ENCODE data around the gene JAK1.
"Not testable (repeated sequence)": the region's sequence is repeated elsewhere in the genome, so short reads cannot be mapped to it uniquely, and the experiment has no call there.

The JAK1 gene

DNA sequence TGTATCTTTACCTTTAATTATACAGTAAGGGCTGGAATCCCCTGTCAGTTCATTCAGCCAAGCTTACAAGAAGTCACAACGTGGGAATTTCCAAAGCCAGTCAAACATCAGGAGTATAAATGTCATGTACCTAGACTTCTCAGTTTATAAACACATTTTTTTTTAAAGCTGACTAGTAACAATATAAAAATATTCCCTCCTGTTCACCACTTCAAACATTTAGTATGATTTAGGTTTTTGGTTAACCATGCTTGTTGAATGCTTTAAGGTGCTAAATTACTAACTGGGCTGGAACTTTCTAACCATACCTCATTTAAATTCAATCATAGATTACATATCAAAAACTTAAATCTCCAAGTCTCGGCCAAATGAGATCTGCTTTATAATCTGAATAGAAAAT lies 44.0 kb downstream of the JAK1 start:
- peak; percentile 15 for DNase-seq (ENCODE audit: low read depth, low spot score)

DNA sequence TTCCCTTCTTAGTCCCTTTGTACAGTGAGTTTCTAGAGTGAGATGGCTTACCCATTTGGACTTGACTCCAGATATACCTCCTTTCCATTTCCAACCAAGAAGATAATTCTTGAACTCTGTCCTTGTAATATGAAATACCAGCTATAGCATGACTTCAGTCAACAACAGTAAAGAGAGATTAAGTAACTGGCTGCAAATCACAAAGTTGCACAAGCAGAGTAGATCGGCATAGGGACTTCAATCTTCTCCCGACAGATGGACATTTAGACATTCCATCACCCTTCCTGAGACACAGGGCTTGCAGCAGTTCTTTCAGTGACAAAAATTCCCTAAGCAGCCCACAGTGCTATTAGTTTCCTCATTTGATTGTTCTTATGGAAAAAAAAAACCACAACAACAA lies 44.6 kb downstream of the JAK1 start:
- DNase-seq (ENCODE audit: low read depth, low spot score), result no peak

DNA sequence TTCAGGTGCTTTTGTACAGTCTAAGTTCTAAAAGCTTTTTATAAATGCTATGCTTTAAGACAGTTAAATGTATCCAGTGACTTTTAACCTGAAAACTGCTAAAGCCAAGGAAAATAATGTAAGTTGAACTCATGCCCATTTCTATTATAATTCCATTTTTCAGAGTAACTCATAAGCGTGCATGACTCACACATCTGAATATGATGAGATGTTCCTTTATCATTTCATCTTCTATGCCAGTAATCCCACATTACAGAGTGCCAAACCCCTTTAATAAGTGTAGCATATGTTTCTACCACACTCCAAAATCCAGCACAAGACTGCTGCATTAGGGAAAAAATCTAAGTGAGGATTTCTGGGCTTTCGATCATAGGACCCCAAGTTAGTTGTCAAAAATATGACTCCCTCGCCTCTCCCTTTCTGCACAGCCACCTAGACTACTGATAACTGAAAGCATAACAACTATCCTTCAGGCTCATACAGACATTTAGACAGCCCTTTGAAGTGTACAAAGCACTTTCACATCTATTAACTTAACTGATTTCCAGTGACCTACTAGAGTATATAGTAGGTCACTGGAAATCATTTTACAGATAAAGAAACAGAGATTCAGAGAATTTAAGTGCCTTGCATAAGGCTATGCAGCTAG lies 45.3 kb downstream of the JAK1 start:
- DNase-seq (ENCODE audit: low read depth, low spot score), result no peak

DNA sequence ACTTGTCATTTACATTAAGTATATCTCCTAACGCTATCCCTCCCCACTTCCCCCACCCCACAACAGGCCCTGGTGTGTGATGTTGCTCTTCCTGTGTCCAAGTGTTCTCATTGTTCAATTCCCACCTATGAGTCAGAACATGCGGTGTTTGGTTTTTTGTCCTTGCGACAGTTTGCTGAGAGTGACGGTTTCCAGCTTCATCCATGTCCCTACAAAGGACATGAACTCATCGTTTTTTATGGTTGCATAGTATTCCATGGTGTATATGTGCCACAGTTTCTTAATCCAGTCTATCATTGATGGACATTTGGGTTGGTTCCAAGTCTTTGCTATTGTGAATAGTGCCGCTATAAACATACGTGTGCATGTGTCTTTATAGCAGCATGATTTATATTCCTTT lies 47.2 kb downstream of the JAK1 start:
- not testable (repeated sequence) for DNase-seq (ENCODE audit: low read depth, low spot score)

DNA sequence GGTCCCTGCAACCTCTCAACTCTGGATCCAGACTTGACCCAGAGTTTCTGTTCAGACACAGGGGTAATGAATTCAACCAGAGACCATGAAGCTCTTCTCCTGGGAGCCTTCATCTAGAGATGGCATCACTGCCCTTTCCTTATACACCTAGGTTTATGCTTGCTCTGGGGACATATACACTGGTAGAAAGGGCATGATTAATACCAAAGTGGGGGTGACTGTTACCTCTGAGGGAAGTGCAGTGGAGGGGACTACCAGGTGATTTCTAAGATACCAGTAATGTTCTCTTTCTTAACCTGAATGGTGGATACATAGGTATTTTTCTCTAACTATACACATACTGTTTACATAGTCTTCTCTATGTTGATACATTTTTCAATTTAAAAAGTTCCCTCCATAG lies 48.4 kb downstream of the JAK1 start:
- no peak for DNase-seq (ENCODE audit: low read depth, low spot score)

DNA sequence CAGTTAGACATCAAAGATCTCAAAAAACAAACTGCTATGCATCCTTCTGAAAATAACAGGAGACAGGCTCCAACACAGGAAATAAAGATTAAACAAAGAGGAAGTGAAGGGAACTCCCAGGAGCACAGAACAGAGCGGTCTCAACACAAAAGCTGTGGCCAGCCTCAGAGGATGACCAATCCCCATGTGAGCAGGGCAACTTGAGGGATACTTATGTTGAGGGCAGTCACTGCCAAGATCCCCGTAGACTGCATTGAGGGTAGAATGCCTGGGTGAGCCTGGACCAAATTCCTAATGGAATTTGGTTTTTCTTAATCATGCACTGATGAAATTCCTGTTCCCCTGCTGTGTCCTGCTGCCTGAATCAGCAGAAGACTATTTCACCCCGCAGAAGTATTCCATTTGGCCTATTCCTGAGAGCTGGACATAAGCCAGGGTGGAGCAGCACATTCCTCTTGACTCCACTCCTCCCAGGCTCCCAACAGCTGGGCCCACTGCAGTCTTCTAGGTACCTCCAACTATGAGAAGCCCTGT lies 49.0 kb downstream of the JAK1 start:
- DNase-seq (ENCODE audit: low read depth, low spot score), result peak; percentile 96

DNA sequence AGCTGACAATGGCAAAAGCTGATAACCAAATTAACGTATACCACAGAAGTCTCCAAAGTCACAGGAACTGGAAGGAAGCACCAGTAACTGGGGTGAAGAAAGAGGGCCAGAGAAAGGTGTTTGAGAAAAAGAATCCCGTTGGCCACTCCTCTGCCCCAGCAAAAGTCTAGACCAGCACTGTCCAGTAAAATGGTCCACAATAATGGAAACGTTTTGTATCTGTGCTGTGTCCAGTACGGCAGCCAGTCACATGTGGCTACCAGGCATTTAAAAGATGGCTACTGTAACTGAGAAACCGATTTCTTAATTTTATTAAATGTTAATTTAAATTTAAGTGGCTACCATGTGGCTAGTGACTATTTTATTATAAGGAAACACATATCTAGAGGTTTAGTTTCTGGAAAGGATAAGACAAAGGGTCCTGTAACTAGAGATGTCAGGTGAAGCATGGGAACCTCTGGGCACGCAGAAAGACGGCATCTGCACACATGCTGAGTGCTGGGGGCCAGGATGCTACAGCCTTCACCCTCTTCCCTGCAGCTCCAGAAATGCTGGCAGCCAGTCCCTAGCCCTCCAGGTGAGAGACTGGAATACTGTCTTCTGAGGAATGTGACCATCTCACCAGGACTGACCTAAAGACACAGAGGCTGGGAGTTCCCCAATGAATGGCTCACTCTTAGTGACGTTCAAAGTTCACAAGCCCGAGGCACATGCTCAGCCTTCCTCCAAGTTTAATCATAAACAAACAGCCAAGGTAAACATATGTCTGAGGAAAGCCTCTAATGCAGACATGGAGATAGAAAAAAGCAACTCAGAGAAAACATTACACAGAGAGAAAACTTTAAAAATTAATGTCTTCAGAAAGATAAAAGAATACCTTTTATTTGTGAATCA lies 50.7 kb downstream of the JAK1 start:
- peak; percentile 73 for DNase-seq (ENCODE audit: low read depth, low spot score)

DNA sequence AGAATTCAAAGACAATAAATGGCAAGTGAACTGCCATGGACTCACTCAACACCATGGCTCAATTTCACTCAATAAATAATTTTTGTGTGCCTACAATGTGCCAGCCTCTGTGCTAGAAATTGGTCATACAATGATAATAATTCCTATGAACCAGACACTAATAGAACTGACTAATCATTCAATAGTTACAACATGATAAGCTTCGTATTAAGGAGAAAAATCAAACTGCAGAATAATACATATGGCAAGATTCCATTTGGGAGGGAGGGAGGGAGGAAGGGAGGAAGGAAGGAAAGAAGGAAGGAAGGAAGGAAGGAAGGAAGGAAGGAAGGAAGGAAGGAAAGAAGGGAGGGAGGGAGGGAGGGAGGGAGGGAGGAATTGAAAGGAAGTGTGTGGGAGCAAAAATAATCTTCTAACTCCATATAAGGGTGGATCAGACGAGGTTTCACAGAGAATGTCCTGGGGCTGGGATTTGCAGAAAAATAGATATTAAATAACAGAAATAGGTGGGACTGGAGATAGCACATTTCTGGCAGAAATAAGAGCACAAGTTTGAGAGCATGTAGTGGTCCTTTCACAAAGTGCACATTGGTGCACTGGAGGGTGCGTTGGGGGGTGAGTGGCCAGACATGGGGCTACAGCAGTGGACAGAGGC lies 52.9 kb downstream of the JAK1 start:
- DNase-seq (ENCODE audit: low read depth, low spot score), result no peak

DNA sequence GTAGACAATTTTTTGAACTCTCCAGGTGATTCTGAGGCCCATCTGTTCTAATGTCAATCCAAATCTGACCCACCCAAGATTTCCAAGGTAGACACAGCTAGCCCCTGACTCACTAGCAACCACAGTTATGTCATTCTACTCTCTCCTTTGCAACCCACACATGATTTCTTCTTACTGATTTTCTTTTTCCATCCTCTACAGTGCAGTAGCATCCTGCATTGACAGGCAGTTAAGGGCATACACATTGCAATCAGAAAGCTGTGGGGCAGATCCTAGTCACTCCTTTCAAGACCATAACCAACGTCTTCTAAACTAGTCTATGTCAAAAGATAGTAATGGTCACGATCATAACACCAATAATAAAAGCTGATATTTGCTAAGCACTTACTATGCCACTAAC lies 54.2 kb downstream of the JAK1 start:
- no peak for DNase-seq (ENCODE audit: low read depth, low spot score)

DNA sequence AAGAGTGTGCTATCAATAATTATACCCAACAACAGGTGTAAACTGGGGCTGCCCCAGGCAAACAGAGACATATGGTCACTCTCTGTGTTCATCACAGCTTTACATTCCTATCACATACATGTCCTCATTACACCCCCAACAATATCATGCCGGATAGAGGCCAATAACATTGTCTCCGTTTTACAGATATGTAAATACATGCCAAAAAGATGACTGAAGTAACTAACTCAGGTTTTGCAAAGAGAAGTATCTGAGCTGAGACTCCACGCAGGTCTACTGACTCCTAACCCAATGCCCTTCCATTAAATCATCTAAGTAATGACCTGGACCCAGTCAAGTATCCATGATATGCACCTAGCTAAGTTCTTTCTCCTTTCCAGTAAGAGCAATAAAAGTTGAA lies 55.0 kb downstream of the JAK1 start:
- no peak for DNase-seq (ENCODE audit: low read depth, low spot score)

DNA sequence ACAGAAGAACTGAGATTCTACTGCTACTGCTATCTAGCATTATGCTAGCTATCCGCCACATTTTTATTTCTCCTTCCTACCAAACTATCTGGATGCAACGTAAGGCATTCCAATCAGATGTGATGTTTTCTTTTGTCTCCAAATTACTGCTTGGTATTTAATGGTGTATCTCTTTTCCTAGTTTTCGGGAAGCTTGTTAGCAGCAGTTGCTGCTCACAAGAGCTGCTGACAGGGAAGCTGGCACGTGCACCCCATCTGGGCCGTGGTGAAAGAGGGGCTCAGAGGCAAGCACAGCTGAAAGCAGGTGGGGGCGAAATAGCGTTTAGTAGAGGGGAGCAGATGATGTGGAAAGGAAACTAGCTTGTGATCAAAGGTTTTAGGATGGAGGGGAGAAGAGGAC lies 57.3 kb downstream of the JAK1 start:
- DNase-seq (ENCODE audit: low read depth, low spot score), result no peak

DNA sequence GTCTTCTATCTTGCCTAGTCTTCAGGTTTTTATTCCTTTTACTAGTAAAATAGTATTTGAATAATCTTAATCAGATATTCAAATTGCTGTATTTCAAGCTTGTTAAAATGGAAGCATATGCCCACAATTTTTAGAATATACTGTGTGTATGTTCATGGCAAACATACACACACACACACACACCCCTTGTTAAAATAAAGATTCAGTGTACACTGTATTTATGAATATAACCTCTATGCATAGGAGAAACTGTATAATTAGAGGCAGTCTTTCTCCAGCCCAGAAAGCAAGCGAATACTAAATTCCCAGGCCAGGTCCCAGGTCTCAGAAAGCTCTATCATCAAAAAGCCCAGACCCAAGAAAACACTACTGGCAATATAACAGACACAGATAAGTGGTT lies 57.8 kb downstream of the JAK1 start:
- no peak for DNase-seq (ENCODE audit: low read depth, low spot score)

DNA sequence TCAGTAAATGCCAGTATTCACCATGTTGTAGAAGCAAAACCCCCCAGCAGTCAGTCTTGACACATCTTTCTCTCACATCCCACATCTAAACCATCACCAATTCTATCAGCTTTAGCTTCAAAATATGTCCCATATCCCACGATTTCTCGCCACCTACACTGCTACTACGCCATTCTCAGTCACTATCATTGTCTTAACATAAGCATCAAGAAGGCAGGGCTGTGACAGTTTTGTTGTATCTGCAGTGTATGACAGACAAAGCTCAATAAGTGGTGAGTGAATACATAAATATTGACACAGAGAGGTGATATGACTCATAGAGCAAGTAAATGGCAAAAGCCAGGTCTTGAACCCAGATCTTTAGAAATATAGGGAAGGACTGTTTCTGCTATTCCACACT lies 59.9 kb downstream of the JAK1 start:
- no peak for DNase-seq (ENCODE audit: low read depth, low spot score)

DNA sequence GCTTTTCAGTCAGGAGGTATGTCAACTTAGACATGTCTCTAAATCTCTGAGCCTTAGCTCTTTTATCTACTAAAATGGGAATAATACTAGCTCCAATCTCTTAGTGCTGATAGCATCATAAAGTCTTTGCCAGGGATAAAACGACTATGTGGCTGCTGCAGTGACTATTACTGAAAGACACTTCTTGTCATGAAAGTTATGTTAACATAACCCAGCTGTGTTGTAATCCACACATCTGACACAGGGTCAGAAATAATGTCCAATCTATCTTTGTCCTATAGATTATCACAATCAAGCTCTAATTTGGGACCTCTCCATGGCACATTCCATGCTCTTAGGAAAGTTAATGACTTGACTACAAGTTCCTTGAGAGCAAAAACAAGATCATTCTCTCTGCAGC lies 62.8 kb downstream of the JAK1 start:
- DNase-seq (ENCODE audit: low read depth, low spot score), result no peak

DNA sequence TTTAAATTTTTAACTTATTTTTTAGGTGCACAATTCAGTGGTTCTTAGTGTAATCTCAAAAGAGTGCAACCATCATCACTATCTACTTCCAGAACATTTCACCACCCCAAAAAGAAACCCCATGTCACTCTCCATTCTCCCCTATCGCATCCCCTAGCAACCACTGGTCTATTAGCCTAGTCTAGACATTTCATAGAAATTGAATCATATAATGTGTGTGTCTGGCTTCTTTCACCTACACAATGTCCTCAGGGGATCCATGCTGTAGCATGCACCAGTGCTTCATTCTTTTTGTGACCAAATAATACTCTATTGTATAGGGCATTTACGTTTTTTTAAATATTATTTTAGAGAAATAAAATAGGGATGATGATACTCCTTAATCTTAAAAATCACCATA lies 64.7 kb downstream of the JAK1 start:
- DNase-seq (ENCODE audit: low read depth, low spot score), result no peak

DNA sequence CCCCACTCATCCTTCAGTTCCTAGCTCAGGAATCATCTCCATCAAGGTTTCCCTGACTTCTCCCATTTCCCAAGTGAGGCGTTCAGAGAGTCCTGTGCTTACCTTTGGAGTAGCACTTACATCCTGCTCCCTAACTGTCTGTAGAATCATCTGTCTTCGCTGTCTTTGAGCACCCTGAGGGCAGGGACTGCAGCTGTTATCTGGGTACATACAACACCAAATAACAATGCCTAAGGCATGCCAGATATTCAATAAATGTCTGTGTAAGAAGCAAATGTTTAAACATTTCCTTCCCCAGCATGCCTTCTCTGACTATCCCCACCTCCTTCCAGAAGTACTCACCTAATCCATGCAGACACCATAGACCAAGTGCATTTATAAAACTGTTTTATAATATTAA lies 65.4 kb downstream of the JAK1 start:
- DNase-seq (ENCODE audit: low read depth, low spot score), result no peak

DNA sequence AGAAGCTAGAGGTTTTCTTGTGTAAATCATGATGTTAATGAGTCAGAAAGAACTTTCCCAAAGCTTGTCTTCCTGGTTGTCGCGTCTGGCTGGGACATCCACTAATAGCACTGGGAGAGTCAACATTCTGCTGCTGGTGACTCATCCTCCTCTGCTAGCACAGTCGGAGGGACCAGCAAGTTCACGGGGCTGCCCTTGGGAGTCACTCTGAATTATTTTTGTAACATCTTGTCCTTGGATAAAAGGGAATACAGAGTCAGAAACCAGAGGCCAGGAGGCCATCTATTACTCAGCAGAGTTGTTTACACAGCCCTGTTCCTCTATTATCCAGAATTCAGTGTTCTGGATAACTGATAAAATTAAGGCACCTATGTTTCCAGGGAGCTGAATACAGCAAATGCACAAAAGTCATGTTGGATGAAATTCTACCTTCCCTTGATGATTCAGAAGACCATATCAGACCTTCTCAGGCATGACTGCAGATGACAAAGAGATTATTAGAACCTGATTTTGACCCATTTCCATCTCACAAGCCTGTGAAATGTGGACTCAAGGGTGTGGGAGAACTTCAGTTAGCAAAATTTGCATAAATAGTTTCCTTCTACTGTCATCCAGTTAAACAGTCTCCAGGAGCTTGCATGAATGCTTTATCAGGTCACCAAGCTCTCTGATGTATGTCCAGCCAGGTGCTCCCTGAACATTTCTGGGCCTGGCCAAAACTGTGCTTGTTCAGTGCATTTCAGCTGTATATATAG lies 68.1 kb downstream of the JAK1 start:
- DNase-seq (ENCODE audit: low read depth, low spot score), result peak; percentile 93

DNA sequence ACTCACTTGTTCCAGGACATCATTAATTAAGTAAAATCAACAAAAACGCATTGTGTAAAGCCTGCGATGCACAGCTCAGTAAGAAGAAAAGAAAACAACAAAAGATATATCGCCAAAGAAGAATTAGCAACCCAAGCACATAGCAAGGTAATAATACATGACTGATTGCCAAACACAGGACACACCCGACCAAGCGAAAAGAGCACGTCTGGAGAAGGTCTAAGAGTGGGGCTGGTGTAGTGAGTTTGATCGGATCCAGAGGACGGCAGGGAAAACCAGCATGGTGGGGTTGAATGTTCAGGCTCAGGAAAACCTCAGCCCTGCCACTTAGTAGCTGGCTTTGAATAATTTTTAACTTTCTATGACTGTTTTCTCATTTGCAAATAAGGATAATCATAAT lies 69.8 kb downstream of the JAK1 start:
- DNase-seq (ENCODE audit: low read depth, low spot score), result no peak

DNA sequence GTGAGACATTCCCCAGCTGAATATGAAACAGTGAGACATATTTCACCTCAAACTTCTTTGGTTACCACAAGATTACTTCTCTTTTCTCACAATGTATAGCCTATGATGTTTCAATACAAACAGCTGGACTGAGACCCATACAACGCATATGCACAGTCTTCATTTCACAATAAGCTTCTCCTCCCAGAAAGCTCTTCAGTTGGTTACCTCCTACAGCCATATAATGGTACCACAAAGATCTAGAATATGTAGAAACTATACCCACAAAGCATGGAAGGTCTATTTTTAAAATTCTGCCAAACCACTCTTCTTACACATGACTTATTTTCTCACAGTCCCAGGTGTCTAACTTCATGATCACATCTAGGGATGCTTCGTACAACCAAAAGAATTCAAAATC lies 70.8 kb downstream of the JAK1 start:
- peak; percentile 30 for DNase-seq (ENCODE audit: low read depth, low spot score)

DNA sequence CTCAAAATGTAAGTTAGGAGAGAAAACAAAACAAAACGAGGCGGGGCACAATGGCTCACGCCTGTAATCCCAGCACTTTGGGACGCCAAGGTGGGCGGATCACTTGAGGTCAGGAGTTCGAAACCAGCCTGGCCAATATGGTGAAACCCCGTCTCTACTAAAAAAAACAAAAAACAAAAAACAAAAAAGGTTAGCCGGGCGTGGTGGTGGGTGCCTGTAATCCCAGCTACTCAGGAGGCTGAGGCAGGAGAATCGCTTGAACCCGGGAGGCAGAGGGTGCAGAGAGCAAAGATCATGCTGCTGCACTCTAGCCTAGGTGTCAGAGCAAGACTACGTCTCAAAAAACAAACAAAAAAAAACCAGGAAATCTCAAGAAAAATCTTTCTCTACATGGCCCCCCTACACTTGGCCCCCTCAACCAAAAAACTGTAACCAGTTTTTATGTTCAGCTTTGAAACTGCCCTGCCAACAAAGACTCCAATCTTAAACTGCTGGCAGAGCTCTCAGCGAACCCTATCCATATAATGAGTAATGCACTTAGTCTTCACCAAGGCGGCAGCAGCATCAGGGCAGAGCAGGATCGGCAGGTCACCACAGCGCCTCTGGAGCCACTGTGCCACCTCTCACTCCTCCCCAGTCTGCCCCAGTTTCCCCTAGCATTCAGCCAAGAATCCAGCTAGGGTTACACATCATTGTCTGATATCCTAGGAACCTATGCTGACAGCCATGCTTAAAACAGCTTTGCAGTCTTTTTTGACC lies 71.7 kb downstream of the JAK1 start:
- DNase-seq (ENCODE audit: low read depth, low spot score), result peak; percentile 32

DNA sequence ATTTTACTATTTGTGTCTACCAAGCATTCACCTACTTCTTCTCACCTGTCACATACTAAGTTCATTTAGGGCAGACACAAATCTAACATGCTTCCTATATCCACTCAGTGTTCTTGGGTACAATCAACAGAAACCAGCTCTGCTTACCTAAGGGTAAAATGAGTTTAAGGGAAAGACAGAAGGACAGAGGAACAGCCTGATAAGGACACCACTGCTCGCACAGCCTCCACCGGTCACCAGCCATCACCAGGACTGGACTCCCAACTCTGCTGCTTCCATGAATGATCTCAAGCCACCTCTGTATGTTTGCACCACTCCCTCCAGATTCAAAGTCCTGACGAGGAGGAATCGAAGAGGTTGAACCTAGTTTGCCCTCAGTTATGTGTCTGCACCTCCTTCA lies 72.4 kb downstream of the JAK1 start:
- no peak for DNase-seq (ENCODE audit: low read depth, low spot score)
